Pulmonary artery endothelial cell (primary cell): Measurements from ENCODE around the gene DENND4C. TPM values are rescaled to one million over a fixed set of nuclear protein-coding genes. Genes with fewer than 3 reads are reported as not detected.
"Not testable (repeated sequence)": the region's sequence is repeated elsewhere in the genome, so short reads cannot be mapped to it uniquely, and the experiment has no call there.

Experiments used
- DNase-seq: peaks from one replicate; pipeline ENCODE4 v3.0.0-alpha.2; 2011; ENCODE audit warnings: low read depth, low spot score
- total RNA-seq: library from RNA; depleted of rRNA; stranded (reverse); fragments of >200 nt; gene quantifications from 2 replicates; pipeline ENCODE4 v1.2.3, GENCODE V29; 2014

DENND4C gene
- total RNA-seq, 1 donor from 2014 or later: 65.0 TPM

- no peak for DNase-seq
Observed at GRCh38 chr9:19224563-19224962, 5.9 kb upstream of the DENND4C start.

DNA sequence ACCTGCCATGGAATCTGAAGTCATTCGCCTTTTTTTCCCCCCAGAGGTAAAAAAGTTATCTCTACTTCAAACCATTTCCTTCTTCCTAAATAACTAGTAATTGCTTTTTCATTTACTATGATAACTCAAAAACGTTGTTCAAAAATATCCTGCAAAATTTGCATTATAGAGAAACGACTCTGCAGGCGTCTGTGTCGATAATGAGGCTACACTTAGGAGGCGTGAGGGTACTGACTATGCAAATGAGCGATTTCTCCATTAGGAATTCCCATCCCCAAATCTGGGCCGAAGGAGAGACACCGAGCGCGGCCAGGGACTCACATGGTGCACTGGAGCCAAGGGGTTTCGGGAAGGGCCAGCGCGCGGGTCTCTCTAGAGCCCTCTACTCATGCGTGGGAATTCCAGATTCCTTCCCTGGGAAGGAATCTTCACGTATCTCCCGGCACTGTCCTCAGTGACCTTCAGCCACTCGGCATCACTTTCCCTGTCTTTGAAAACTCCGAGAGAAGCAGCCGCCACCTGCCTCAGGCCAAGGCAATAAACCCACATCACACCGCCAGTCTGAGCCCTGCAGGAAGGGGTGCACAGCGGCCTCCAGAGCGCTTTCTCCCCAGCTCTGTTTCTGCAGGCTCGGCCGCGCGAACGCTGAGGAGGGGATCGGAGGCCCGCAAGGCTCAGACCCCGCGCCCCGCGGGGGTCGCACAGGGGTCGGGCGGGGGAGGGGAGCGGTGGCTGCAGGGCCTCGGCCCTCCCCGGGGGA lies 718 bp upstream of the DENND4C start:
- no peak for DNase-seq

GRCh38 chr9:19231126-19231903 lies 822 bp downstream of the DENND4C start:
- no peak for DNase-seq

DNA sequence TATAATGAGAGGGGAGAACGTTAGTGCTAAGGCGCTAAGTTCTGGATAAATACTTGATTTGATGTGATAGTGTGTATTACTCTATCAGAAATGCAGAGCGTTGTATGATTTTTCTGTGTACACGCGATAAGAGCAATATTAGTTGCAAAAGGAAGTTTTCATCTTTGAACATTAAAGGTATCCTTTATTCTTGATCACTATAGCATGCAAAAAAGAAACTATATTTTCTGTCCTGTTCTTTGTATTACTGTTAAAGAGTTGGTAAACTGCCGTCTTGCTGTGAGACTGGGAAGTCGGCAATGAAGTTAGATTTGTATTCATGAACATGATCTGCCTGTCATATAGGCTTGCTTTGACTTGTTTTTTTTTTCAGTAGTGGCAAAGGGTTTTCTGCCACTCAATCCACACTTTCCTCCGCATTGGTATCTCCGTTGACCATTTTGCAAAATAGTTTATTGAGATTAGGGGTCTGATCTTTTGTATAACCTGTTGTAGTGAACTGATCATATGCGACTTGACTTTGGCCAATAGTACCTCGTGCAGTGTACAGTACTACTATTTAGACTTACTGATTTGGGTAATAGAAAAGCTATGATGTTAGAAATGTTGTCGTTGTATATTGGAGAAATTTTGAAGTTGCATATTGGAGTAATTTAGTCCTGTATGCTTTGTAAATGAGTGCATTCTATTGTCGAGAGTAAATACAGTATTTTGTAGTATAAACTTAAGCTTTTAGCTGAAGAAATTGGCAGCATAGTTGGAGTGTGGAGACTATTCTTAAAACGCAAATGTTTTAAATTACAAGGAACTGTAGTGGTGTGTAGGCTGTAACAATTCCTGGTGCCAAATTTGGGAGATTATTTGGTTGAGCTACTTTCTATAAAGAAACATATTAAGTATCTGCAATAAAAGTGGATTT lies 1.7 kb downstream of the DENND4C start:
- DNase-seq: no peak

GRCh38 chr9:19232823-19233194 lies 2.3 kb downstream of the DENND4C start:
- DNase-seq: no peak

DNA sequence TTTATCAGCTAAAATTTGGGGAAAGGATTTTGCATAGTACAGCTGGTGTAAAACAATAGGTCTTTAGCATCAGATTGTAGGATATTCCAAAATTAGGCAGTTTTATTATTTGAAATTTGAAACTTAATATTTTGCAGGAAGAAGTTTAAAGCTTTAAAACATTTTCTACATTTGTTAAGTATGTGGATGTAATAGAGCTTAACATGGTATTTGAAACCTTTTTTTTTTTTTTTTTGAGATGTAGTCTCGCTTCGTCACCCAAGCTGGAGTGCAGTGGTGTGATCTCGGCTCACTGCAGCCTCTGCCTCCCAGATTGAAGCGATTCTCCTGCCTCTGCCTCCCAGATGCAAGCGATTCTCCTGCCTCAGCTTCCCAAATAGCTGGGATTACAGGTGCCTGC lies 2.9 kb downstream of the DENND4C start:
- no peak for DNase-seq

DNA sequence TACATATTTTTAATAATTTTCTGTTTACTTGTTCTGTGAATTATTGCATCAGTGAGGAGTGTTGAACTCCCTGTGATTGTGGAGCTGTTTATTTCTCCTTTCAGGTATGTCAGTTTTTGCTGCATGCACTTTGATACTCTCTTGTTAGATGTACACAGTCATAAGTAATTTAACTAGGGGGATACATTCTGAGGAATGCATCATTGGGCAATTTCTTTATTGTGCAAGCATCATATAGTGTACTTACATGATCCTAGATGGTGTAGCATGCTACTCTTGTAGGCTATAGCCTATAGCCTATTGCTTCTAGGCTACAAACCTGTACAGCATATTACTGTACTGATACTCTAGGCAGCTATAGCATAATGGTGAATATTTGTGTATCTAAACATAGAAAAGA lies 9.5 kb downstream of the DENND4C start:
- DNase-seq: no peak

DNA sequence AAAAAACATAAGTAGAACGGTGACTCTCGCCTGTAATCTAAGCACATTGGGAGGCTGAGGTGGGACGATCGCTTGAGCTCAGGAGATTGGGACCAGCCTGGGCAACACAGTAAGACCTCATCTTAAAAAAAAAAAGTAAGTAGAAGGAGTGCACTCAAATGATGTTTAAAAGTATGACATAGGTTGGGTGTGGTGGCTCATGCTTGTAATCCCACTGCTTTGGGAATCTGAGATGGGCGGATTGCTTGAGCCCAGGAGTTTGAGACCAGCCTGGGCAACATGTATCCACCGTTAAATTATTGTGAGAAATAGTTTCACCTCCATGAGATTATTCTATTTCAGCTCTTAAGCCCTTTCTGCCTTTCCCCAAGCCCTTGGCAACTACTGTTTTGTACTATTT lies 11.2 kb downstream of the DENND4C start:
- DNase-seq: no peak

GRCh38 chr9:19243366-19244033 lies 13.0 kb downstream of the DENND4C start:
- no peak for DNase-seq

GRCh38 chr9:19246891-19247290 lies 16.4 kb downstream of the DENND4C start:
- no peak for DNase-seq

DNA sequence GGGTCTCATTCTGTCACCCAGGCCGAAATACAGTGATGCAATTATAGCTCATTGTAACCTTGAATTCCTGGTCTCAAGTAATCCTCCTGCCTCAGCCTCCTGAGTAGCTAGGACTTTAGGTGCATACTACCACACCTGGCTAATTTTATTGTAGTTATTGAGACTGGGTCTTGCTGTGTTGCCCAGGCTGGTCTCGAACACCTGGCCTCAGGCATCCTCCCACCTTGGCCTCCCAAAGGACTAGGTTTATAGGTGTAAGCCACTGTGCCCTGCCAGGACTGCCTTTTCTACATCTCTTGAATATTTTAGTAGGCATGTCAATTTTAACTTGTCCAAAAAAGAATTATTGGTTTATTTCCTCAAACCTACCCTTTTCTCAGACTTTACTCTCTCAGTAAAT lies 16.9 kb downstream of the DENND4C start:
- no peak for DNase-seq

DNA sequence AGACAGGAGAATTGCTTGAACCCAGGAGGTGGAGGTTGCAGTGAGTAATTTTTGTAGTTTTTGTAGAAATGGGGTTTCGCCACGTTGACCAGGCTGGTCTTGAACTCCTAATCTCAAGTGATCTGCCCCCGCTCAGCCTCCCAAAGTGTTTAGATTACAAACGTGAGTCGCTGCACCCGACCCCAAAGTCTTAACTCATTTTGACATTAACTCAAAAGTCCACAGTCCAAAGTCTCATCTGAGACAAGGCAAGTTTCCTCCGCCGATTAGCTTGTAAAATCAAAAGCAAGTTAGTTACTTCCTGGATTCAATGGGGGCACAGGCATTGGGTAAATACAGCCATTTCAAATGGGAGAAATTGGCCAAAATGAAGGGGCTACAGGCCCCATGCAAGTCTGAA lies 19.9 kb downstream of the DENND4C start:
- not testable (repeated sequence) for DNase-seq

- DNase-seq: not testable (repeated sequence)
Observed at GRCh38 chr9:19251203-19251602, 20.7 kb downstream of the DENND4C start.

GRCh38 chr9:19251622-19252021 lies 21.1 kb downstream of the DENND4C start:
- not testable (repeated sequence) for DNase-seq

- DNase-seq: no peak
Observed at GRCh38 chr9:19252174-19252884, 21.8 kb downstream of the DENND4C start.

DNA sequence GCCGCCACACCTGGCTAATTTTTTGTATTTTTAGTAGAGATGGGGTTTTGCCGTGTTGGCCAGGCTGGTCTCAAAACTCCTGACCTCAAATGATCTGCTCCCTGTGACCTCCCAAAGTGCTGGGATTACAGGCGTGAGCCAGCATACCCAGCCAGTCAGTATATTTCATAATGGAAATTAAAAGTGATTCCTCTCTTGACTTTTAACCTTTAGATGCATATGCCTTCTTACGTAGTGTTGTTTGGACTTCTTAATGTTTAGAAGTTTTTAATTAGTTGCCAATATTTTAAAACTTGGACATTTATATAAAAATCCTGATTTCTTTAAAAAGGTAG lies 22.4 kb downstream of the DENND4C start:
- no peak for DNase-seq

GRCh38 chr9:19255112-19255511 lies 24.6 kb downstream of the DENND4C start:
- no peak for DNase-seq

- DNase-seq: no peak
Observed at GRCh38 chr9:19255821-19256220, 25.3 kb downstream of the DENND4C start.

DNA sequence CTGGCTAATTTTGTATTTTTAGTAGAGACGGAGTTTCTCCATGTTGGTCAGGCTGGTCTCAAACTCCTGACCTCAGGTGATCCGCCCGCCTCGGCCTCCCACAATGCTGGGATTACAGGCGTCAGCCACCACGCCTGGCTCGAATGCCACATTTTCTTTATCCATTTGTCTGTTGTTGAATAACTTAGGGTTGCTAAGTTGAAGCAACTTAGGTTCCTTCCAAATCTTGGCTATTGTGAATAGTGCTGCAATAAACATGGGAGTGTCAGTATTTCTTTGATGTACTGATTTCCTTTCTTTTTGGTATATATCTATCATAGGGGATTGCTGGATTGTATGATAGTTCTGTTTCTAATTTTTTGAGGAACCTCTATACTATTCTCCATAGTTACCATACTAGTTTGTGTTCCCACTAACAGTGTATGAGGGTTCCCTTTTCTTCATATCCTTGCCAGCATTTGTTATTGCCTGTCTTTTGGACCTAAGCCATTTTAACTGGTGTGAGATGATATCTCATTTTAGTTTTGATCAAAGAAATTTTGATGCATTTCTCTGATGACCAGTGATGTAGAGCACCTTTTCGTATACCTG lies 29.3 kb downstream of the DENND4C start:
- DNase-seq: not testable (repeated sequence)

- DNase-seq: not testable (repeated sequence)
Observed at GRCh38 chr9:19265602-19266001, 35.1 kb downstream of the DENND4C start.
